PFSK-1 (cell line): Measurements from ENCODE around the gene DMRTA2.

Experiments used
- FOXP2 ChIP-seq: optimal IDR thresholded peaks from 2 replicates; pipeline ENCODE3; 2011; ENCODE audit warnings: borderline replicate concordance, control low read depth, inconsistent platforms; ENCODE audit not compliant: insufficient read depth; ENCODE audit errors: extremely low read length, extremely low read depth
- POLR2AphosphoS5 ChIP-seq: IDR thresholded peaks from 2 replicates; pipeline ENCODE4 v1.6.1; 2012; ENCODE audit warnings: low read depth, mild to moderate bottlenecking, control low read depth, low read length, moderate library complexity
- REST ChIP-seq, 2 experiments: IDR thresholded peaks; 2 replicates each; pipeline versions ENCODE4 v1.6.1 to v1.8.0; 2011 to 2012; ENCODE audit warnings: low read depth in 2 of 2, low read length in 2 of 2, control low read depth in 1 of 2, inconsistent platforms in 1 of 2, mild to moderate bottlenecking in 1 of 2, moderate library complexity in 1 of 2; ENCODE audit not compliant: insufficient read depth in 1 of 2
- SIN3A ChIP-seq: IDR thresholded peaks from 2 replicates; pipeline ENCODE4 v1.6.1; 2012; ENCODE audit warnings: mild to moderate bottlenecking, low read length, moderate library complexity, borderline replicate concordance; ENCODE audit not compliant: insufficient read depth
- TAF1 ChIP-seq: IDR thresholded peaks from 2 replicates; pipeline ENCODE4 v1.6.1; 2012; ENCODE audit warnings: low read length, control low read depth, borderline replicate concordance; ENCODE audit not compliant: insufficient read depth

DMRTA2 gene

GRCh38 chr1:50441183-50441582 lies 17.9 kb upstream of the DMRTA2 start:
- TF ChIP-seq REST (IDR thresholded peaks at IDR 0.05; ENCODE audit: insufficient read depth in 1 of 2, low read depth in 2 of 2, low read length in 2 of 2) (no peak), FOXP2 (no peak), TAF1 (no peak), POLR2AphosphoS5 (no peak), SIN3A (no peak)

- no peak for TF ChIP-seq FOXP2
- TF ChIP-seq SIN3A, result no peak
- TF ChIP-seq TAF1, result no peak
- no peak for TF ChIP-seq REST (IDR thresholded peaks at IDR 0.05; ENCODE audit: insufficient read depth in 1 of 2, low read depth in 2 of 2, low read length in 2 of 2)
- no peak for TF ChIP-seq POLR2AphosphoS5
Observed at GRCh38 chr1:50438945-50439344, 15.7 kb upstream of the DMRTA2 start.

- no peak for TF ChIP-seq REST (IDR thresholded peaks at IDR 0.05; ENCODE audit: insufficient read depth in 1 of 2, low read depth in 2 of 2, low read length in 2 of 2)
- TF ChIP-seq FOXP2, result no peak
- TF ChIP-seq POLR2AphosphoS5, result no peak
- no peak for TF ChIP-seq SIN3A
- TF ChIP-seq TAF1, result no peak
Observed at GRCh38 chr1:50436489-50436888, 13.2 kb upstream of the DMRTA2 start.

- TF ChIP-seq FOXP2, result no peak
Observed at GRCh38 chr1:50430010-50430405, 6.8 kb upstream of the DMRTA2 start.

- TF ChIP-seq REST (IDR thresholded peaks at IDR 0.05; ENCODE audit: insufficient read depth in 1 of 2, low read depth in 2 of 2, low read length in 2 of 2), result no peak
- no peak for TF ChIP-seq SIN3A
- TF ChIP-seq TAF1, result no peak
- no peak for TF ChIP-seq FOXP2
- TF ChIP-seq POLR2AphosphoS5, result no peak
Observed at GRCh38 chr1:50427818-50428779, 4.9 kb upstream of the DMRTA2 start.
